HG03565 (cell line): ENCODE results near the gene ARID1B.
A peak's percentile ranks its signal among the peaks of the same experiment; 100 is the strongest.

ENCODE experiments used
- ATAC-seq: cut with Tn5 transposase; IDR thresholded peaks from one replicate; pipeline ENCODE4 v1.9.1; 2021; ENCODE audit warnings: mild to moderate bottlenecking, moderate library complexity; ENCODE audit not compliant: unreplicated experiment

Gene ARID1B

DNA sequence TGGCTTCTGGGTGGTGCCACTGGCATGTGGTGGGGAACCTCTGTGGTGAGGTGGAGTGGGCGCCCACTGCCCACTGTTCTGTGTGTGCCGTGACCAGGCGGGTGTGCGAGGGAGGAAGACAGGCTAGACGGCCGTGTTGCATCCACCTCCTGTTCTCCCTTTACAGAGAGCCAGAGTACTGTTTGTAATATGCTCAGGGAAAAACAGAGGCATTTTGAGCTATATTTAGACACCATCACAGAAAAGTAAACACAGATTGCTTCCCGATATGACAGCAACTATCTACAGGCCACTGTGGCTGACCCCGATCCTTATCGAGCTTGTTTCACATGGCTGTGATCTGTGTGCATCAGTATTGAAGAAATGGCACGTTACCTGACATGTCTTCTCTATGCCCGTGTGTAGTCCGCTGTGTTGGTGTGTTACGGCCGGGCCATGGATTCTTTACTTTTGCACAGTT, 45.6 kb downstream of the ARID1B start:
- no peak for ATAC-seq

DNA sequence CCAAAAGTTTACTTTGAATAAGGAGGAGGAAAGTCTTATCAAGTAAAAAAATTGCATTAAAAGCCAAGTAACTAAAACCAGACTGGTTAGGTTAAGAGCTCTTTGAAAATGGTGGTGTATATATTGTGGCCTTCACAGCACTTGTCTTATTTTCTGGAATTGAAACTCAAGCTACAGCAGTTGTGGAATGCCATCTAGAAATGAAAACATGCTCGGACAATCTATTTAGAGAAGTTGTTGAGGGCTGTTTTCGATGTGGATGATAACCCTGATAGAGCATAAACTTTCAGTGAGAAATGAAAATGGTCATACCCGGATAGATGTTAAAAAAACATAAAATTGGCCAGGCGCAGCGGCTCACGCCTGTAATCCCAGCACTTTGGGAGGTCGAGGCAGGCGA, 47.0 kb downstream of the ARID1B start:
- no peak for ATAC-seq

DNA sequence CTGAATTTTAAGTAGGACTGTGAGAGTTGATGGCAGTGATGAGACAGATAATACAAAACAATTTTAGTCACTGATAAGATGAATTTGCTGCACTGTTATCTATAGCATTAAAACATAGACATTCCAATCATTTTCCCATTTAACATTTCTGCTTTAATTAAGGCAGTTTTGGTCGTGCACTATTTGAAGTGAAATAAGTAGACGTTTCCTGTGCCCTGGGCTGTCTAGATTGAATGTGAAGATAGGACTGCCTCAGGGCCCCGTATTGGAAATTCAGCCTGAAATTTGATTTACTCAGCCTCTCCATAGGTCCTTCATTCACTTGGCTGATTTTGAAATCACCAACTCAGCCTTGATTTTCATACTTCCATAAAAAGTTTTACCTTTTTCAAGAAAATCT, 48.3 kb downstream of the ARID1B start:
- ATAC-seq = no peak

DNA sequence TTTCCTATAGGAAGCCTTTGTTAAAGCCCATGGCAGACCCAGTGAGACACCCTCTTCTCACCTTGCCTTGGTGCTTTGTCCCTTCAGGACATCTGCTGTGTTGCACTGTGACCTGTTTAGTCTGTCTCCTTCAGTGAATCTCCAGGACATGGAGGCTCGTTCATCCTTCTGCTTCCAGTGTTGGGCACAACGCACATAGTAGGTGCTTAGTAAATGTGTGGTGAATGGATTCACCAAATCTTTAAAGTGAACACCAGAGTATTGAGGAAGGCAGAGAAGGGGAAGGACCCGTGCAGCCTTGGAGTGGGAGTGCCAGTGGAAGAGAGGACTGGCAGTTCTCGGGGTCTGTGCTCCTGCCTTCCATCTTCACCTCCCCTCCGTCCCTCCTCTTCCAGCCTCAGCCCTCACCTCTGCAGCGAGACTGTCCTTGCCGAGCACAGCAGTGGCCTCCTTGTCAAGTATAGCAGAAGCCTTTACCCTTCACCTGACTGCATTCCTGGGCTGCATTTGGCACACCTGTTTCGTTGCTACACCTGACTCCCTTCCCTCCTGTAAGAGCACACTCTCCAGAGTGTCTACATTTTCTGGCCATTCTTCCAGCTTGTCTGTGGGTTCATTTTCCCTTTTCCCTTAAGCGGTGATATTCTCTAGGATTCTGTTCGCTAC, 49.2 kb downstream of the ARID1B start:
- ATAC-seq = no peak

DNA sequence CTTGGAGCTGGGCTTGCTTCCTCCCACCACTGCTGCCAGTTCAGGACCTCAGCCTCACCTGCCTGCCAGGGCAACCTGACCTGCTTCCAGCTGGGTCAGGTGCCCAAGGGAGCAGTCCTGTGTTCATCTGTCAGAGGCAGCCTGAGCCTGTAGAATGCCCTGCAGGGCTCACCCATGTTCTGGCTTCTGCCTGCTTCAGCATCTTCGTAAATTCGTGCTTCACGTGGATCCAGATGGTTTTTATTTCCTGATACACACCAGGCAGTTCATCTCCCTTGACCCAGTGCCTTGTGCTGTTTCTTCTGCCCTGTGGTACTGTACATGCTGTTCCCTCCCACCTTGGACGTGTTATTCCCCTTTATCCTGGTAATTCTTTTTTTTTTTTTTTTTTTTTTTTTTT, 50.2 kb downstream of the ARID1B start:
- no peak for ATAC-seq

DNA sequence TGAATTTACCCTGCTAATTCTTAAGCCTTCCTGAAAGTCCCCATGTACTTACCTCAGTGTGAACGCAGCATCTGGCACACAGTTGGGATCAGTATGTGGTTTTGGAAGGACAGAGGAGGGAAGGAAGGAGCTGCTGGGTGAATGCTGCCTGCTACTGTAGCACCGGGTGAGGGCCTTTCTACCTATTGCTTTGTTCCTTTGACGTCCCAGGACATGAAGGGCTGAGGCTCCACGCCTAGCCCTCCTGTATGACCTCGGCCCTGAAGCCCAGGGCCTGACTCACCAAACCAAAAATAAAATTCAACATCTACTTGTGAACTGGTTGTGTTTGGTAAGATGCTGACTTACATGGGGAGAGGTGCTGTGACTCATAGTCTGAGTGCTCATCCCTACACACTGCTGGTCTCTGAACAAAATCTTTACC, 51.1 kb downstream of the ARID1B start:
- ATAC-seq = peak; percentile 50

DNA sequence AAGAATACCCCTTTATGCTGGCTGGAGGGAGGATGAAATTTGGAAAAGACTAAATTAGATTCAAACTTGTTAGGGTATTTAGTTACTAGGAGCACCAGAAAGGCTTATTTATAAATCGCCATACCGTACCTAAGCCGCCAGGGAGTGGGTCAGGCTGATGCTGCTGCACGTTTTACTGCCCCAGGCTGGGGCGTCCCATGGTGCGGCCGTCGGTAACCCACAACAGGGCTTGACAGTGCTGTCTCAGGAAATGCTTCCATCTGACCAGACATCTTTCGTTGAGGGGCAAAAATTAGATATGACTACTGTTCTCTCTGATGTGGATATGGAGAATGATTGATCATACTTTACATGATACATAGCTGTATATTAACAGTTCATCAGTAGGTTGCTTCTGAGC, 52.9 kb downstream of the ARID1B start:
- ATAC-seq = no peak

DNA sequence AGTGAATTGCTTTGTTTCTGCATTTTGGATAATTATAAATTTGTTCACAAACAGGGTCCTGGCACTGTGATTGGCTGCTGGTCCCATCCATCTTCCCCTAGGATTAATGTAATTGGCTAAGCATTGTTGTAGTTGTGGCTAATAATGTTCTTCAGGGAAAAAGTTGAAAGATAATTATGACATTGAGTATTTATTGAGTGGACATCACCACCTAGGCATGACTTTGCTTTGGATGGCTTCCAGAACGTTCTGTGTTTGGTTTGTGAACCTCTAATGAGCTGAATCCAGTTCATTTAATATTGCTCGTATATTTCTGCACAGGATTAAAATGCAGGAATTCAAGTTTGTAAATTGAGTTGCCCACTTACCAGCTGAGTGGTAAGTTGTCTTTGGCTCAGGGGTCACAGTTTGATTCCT, 55.1 kb downstream of the ARID1B start:
- ATAC-seq = no peak

DNA sequence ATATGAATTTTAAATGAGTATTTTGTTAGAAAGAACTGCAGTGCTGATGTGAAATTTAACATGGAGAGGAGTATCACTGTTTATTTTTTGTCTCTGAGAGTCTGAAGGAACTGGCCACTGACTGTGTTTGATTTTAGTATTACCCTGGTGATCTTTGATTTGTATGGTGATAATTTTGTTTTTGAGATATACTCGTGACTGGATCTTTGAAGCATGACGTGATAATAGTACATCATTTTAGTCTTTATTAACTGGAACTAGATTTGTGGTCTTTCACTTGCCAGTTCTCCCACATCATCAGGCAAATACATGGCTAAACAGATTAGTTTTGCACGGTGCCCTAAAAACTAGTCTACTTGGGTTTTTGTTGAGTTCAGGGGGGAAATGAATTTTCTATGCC, 55.5 kb downstream of the ARID1B start:
- no peak for ATAC-seq

DNA sequence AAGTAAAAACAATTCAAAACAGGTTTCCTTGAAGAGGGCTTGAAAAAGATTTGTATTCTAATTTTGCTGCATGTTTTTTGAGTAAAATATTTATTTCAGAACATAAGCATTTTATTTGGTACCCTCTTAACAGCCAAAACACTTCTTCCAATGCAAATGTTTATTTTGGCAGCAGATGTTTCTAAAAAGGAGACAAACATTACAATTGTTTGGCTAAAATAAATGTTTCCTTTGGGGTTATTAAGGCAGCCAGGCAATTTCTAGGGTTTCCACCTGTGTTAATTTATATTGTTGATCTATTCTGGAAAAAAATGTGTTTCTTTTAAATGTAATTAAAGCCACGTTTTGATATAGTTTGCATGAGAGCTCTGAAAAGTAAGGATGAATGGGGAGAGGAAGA, 56.6 kb downstream of the ARID1B start:
- ATAC-seq = no peak

DNA sequence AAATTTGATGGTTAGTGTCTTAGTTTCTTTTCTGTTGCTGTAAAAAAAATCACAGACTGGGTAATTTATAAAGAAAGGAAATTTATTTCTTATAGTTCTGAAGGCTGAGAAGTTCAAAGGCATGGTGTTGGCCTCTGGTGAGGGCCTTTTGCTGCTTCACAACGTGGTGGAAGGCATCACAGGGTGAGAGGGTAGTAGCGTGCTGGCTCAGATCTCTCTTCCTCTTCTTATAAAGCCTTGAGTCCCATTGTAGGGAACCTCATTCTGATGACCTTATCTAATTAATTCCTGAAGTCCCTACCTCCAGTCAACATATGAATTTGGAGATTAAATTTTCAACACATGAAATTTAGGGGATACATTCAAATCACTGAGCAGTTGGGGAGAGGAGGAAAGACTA, 62.0 kb downstream of the ARID1B start:
- no peak for ATAC-seq

DNA sequence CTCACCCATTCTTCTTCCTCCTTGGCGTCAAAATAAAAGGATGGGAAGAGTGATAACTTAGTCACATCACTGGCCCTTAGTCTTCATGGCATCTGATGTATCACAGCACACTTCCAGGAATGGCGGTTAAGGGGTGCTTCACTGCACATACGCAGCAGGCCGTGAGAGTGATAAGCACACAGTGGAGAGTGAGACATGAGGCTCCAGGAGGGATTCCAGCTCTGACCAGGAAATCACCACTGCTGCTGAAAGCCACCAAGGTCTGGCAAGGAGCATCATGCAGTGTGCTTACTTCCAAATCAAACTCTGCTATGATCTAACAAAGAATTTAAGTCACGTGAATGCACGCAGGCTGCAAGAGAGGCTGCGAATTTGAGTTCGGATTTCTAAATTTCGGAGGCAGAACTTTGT, 62.4 kb downstream of the ARID1B start:
- no peak for ATAC-seq

DNA sequence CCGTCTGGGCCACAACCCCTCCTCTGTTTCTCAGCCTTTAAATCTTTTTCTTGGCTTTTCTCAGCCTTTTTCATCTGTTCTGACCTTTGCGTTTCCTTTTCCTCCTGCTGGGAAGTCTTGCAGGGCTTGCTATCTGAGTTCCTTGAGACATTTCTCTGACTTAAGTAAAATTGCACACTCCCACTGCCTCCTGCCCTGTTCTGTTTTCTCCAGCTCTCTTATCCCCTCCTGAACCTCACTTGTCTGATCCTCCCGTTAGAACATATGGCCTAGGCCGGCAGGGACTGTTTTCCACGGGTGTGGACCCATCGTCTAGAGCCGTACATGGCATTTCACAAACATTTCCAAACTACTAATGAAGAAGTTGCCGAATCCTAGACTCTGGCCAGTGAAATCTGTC, 63.0 kb downstream of the ARID1B start:
- ATAC-seq = no peak

DNA sequence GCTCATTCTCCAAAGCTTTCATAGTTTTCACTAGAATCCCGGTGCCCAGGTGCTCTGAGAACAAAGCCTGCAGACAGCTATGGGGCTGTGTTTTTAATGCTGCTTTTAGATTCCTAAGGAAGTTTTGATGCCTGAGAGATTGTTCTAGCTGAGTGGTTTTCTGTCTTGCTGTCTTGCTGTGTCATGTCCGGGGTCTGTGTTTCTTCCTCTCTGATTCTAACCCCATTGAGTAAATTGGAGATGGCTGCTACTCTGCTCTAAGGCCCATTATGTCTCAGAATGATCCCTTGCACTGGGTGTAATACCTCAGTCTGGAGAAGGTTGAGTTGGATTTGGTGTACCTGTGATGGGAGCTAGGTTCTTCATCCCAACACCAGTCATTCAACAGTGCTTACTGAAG, 63.4 kb downstream of the ARID1B start:
- ATAC-seq = no peak

DNA sequence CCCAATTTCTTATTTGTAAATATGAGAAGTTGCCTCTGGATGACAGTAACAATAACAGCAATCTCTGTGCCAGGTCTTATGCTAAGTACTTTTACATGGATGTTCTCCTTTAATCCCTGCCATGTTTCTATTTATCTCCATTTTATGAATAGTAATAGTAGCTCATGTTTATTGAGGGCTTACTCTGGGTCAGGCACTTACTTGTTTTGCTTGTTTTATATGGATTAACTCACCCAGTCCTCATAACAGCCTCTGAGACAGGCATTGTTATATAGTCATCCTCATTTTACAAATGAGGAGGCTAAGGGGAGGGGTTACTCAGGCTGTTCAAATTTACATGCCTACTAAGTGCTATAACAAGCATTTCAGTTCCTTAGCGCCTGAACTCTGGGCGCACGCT, 64.3 kb downstream of the ARID1B start:
- ATAC-seq = no peak

DNA sequence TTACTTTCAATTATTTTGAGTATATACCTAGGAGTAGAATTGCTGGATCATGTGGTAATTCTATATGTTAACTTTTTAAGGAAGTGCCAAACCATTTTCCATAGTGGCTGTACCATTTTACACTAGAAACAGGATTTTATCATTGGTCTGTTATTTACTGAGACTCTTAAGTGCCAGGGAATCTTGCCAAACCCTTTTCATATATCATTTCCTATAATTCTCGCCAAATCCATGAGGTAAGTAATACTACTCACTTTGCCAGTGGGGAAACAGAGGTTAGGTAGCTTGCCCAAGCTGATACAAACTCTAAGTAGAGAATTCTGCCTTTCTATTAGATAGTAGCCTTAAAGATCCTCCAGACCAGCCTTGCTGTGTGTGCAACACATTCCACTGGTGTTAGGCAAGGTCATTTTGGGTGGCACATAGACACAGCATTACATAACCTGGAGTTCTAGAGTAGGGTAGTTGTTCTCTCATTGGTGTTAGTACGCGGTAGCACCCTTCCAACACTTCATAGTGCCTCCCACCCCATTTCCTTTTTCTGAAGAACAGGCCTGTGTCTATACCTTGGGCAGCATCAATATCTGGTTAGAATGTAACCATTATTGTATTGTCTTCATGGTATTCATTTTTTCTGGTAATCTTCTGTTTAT, 65.5 kb downstream of the ARID1B start:
- no peak for ATAC-seq

DNA sequence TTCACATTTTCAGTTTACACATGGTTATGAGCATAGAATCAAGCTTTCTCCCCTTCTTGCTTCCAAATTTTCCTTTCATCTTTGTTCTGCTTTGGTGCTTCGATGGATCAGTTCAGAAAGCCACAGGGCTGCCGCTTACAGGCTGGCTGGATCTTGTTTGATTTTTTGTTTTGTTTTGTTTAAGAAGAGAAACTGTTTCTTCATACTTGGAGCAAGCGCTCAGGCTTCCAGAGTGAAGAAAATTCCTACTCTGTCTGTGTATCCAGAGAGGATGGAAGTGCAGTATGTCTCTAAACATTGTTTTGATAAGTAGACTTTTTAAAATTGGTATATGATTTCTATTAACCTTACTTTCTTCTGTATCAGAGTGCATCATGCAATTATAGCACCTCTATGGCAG, 66.9 kb downstream of the ARID1B start:
- ATAC-seq = no peak

DNA sequence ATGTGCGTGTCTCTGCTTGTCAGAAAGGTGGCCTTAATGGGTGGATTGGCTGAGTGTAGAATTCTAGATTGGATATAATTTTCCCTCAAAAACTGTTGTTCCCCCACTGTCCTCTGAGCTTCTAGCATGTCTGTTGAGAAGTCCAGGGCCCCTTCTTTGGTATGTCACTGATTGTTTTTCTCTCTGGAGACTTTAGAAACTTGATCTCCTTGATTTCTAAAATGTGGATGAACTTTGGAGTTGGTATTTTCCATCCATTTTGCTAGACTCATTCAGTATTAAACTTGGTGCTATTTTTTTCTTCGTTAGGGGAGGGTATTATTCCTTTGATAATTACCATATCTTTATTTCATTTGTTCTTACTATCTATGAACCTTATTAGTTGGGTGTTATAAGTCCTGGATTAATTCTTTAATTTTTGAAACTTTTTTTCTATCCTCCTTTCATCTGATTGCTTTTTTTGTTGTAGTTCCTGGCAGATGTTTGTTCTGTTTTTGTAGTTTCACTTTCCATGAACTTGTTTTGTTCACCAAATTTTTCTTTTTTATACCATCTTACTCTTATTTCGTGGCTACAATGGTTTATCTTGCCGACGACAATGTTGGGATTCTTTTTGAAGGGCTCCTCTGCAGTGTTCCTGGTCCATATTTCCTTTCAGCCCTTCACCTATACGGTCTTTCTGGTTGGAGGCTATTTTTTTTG, 68.4 kb downstream of the ARID1B start:
- ATAC-seq = no peak

DNA sequence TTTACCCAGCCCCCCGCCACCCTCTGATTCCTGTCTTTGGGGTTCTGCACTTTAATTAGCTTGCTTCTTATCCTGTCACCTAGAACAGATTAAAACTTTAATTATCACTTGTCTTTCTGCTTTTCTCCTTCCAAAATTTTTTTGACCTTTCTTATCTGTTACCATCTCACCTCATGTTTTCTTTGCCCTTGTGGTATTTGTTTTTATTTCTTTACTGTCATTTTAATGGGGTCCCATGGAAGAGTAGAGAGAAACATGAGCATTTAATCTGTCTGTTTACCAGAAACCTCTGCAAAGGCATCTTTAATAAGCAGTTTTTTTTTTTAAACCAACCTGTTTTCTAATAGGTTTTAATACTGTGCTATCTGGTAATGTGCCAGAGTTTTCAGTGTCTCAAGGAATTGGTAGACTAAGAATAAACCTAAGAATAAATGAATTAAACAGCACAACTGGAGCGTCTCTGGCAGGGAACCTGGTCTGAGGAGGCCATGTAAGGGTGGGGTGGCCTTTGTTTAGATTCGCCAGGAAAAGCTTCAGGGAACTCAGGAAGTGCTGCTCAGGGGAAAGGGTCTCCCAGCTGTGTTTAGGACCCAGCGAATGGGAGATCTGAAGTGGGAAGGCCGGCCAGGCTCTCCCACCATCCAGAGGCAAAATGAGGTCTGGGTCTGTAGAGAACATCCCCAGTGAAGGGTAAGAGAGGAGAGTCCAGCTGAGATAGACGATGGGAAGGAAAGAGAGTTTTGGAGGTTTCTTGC, 69.8 kb downstream of the ARID1B start:
- no peak for ATAC-seq

DNA sequence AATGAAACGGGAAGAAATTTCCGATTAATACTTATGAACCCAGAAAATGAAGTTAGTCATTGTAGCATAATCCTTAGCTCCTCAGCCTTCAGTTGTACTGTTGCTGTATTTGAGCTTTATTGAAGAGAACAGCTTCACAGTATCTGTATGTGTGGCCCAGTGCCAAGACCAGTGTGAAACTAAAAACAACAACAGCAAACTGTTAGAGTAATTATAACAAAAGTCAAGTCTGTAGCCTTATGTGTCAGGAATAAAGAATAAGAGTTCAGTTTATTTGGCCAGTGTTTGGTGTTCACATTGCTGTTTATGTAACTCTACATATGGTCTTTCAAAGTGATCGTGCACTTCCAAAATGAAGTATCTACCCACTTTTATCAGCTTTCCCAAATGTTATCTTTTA, 70.9 kb downstream of the ARID1B start:
- ATAC-seq = no peak

DNA sequence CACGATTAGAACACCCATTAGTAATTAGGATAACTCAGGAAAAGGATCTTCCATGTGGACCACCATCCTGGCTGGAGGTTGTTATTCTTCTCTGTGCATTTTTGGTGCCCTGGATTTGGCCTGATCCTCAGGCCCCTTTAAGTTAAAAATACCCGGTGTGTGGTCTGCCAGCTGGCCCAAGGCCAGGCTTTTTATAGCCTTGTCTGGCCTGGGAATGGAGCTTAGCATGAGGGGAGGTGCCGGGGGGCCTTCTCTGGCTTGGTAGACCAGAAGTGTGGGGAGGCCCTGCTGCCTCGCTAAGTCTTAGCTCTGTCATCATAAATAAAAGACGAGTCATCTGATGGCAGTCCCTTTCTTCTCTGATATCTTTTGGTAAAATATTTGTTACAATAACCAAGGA, 71.4 kb downstream of the ARID1B start:
- ATAC-seq = no peak

DNA sequence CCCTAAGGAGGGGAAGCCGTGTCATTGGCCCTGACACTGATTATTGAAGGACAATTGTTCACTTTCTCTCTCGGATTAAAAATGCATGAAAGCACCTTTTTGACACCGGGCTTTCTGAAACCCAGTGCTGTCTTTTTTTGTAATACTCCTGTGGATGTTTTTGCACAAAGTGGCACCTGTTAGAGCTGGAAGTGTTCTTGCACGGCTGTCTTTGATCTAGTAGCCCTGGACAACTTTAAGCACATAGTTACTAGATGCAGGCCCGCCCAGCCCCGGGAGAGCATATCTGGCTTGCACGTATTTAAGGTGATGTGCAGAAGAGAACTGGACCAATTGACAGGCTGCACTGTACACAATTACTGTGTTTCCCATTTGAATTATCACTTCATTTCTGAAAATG, 72.6 kb downstream of the ARID1B start:
- no peak for ATAC-seq
